GM06990 (cell line): ENCODE measurements around the gene CDC42EP3.

Experiments used
- DNase-seq: peaks from one replicate; pipeline ENCODE4 v3.0.0-alpha.2; 2011; ENCODE audit not compliant: insufficient read length; ENCODE audit errors: extremely low read depth
- H3K27me3 ChIP-seq: replicated peaks from 2 replicates; pipeline ENCODE4 v1.6.0; 2011; ENCODE audit warnings: low read length; ENCODE audit not compliant: control insufficient read depth, insufficient read depth
- H3K36me3 ChIP-seq: 2 replicates; pipeline ENCODE4 v1.5.1; 2011; ENCODE audit warnings: low read length; ENCODE audit not compliant: control insufficient read depth, insufficient read depth
- H3K4me3 ChIP-seq: replicated peaks from 2 replicates; pipeline ENCODE4 v1.5.1; 2011; ENCODE audit warnings: low read depth, mild to moderate bottlenecking, control low read depth, low read length
- CTCF ChIP-seq: IDR thresholded peaks from 2 replicates; pipeline ENCODE4 v1.5.1; 2011; ENCODE audit warnings: low read length, control low read depth, mild to moderate bottlenecking, inconsistent platforms; ENCODE audit not compliant: insufficient read depth, poor library complexity, severe bottlenecking

CDC42EP3 gene

GRCh38 chr2:37654932-37655841 lies 16.3 kb downstream of the CDC42EP3 start:
- TF ChIP-seq CTCF, result no peak
- Histone ChIP-seq H3K27me3 (no peaks in the 10 kb centered on the region), H3K4me3 (peak overlapping the region; percentile 43), H3K36me3 (no peaks in the 10 kb centered on the region; the same call in none of the 2 replicates)
- DNase-seq, result peak; percentile 78

- Histone ChIP-seq H3K36me3 (no peaks in the 10 kb centered on the region; the same call in none of the 2 replicates), H3K4me3 (peak overlapping the region; percentile 43), H3K27me3 (no peaks in the 10 kb centered on the region)
- TF ChIP-seq CTCF, result no peak
- no peak for DNase-seq
These were observed 17.0 kb downstream of the CDC42EP3 start for GRCh38 chr2:37654419-37654818.

- H3K27me3 ChIP-seq, result no peaks in the 10 kb centered on the region
- TF ChIP-seq CTCF, result no peak
- no peaks in the 10 kb centered on the region; the same call in none of the 2 replicates for H3K36me3 ChIP-seq
- peak; percentile 76 for DNase-seq
- peak overlapping the region; percentile 43 for H3K4me3 ChIP-seq
These were observed 17.6 kb downstream of the CDC42EP3 start for GRCh38 chr2:37653805-37654378.

GRCh38 chr2:37653093-37653492 lies 18.3 kb downstream of the CDC42EP3 start:
- peaks cover 6% of the 10 kb centered on the region for H3K36me3 ChIP-seq
- no peak for DNase-seq
- peak overlapping the region; percentile 16; the same call in 1 of the 2 replicates for H3K4me3 ChIP-seq
- H3K27me3 ChIP-seq, result no peaks in the 10 kb centered on the region
- no peak for TF ChIP-seq CTCF

- peak; percentile 58 for DNase-seq
- Histone ChIP-seq H3K36me3 (peaks cover 6% of the 10 kb centered on the region), H3K4me3 (no peak overlapping the region), H3K27me3 (no peaks in the 10 kb centered on the region)
- no peak for TF ChIP-seq CTCF
These were observed 19.2 kb downstream of the CDC42EP3 start for GRCh38 chr2:37652199-37652640.
